HG02938 (cell line): Measurements from ENCODE around the gene TMOD3.
"Not testable (repeated sequence)": the region's sequence is repeated elsewhere in the genome, so short reads cannot be mapped to it uniquely, and the experiment has no call there.

Experiments used
- ATAC-seq: cut with Tn5 transposase; IDR thresholded peaks from one replicate; pipeline ENCODE4 v1.9.1; 2021; ENCODE audit warnings: mild to moderate bottlenecking, moderate library complexity; ENCODE audit not compliant: unreplicated experiment

Gene TMOD3

DNA sequence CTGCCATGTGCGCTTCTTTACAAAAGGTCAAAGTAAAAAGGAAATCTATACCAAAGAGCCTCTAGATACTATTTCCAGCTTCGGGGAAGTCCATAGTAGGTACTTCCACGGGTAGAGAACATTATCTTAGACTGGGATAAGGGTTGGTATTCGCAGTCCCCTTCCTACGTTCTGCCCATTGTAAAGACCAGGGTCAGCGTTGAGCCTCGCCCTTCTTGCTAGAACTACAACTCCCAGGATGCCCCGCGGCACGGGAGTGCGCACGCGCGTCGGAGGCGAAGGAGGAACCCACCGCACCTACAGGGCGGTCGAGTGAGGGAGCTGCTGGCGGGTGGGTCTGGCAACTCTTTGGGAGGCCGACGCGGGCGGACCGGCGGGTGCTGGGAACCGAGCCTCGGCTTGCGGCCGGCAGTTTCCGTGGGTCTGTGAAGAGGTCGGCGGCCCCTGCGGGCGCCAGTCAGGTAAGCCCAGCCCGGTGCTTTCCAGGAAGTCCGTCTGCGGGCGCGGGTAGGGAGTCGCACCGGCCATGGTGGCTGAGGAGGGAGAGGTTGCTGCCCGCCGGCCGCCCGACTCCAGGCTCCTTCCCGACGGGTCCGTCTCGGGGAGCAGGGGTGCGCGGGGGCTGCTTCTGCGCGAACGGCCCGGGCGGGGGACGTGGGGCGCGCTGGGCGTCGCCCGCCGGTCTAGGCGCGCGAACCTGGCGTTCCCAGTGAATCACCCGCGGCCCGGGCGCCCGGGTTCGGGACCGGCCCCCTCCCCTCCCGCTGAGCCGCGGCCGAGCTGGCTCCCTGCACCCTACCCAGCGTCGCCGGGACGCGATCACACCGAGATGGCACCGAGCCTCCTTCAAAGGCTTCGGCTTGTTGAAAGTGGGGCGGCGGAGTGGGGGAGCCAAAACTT is at the start of gene TMOD3:
TSS of gene TMOD3 (plus strand) at position 278 of the 900 bp plus-strand sequence. CDS start 33,232 bp downstream, outside the sequence.
- peak; percentile 90 for ATAC-seq

DNA sequence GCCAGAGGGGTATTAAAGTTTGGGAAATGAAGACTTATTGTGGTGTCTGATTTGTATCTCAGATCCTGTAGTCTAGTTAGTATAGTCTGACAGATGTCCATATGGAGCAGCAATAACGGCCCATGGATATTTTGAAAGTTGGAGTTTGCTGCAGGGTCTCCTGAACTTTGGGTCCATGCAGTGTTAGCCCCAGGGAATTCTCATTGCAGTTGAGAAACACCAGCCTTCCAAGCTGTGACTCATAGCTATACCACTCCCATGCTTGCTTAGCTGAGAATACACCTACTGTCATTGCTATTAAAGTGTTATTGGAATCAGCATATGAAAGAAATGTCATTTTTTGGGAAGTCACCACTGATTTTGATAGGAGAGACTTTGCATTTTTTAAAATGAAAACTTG is 48.8 kb upstream of the TMOD3 start:
- no peak for ATAC-seq

DNA sequence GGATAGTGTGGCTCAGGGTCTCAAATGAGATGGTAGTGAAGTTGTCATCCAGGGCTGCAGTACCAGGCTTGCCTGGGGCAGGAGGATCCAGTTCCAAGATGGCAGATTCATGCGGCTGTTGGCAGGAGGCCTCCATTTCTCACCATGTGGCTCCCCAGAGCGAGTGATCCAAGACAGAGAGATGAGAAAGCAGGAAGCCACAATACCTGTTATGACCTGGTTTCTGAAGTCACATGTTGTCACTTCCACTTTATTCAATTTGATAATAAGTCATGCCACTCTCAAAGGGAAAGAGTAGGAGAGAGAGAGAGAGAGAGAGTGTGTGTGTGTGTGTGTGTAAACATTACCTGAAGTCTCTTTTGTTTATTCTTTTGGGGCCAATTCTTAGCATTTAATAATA is 47.9 kb upstream of the TMOD3 start:
- no peak for ATAC-seq

DNA sequence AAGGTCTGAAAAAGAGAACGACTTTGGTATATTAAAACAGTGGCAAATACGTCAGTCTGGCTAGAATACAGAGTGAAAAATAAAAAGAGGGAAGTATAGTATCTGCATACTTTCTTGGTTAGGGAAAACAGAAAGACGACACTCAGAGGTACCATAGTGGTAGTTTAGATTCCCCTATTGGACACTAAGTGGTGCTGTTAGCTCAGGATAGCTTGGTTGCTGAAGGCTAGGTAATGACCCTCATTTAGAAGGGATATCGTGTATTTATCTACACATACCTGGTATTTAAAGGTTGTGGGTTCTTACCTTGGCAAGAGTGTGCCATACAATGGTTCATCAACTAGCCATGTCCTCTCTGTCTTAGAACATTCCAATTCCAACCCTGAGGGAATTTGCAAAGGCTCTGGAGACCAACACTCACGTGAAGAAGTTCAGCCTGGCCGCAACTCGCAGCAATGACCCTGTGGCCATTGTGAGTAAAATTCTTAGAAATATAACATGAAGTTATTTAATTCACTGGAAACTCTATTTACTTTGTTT is 47.0 kb upstream of the TMOD3 start:
- ATAC-seq = no peak

DNA sequence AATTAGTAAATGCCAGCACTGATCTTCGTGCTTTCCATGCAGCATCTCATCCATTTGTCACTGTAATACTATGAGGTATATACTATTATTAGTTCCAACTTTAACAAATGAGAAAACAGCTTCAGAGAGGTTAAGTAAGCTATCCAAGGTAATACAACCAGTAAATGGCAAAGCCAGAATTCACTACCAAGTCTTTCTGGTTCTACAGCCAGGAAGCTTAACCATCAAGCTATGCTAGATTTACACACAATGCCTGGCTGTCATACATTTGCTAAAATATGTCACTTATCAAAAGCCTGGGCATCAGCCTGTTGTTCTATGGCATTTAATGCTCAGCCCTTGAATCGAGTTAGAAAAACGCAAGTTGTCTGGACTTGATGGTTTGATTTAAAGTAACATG is 45.5 kb upstream of the TMOD3 start:
- ATAC-seq = no peak

DNA sequence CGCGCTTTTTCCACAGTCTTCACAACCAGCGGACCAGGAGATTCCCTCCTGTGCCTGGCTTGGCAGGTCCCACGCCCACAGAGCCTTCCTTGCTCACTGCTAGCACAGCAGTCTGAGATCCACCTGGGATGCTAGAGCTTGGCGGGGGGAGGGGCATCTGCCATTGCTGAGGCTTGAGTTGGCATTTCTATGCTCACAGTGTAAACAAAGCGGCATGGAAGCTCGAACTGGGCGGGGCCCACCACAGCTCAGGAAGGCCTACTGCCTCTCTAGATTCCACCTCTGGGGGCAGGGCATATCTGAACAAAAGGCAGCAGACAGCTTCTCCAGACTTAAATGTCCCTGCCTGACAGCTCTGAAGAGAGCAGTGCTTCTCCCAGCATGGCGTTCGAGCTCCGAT is 42.3 kb upstream of the TMOD3 start:
- not testable (repeated sequence) for ATAC-seq

DNA sequence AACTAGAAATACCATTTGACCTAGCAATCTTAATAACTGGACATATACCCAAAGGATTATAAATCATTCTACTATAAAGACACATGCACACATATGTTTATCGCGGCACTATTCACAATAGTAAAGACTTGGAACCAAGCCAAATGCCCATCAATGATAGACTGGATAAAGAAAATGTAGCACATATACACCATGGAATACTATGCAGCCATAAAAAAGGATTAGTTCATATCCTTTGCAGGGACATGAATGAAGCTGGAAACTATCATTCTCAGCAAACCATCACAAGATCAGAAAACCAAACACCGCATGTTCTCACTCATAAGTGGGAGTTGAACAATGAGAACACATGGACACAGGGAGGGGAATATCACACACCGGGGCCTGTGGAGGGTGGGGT is 37.0 kb upstream of the TMOD3 start:
- not testable (repeated sequence) for ATAC-seq

DNA sequence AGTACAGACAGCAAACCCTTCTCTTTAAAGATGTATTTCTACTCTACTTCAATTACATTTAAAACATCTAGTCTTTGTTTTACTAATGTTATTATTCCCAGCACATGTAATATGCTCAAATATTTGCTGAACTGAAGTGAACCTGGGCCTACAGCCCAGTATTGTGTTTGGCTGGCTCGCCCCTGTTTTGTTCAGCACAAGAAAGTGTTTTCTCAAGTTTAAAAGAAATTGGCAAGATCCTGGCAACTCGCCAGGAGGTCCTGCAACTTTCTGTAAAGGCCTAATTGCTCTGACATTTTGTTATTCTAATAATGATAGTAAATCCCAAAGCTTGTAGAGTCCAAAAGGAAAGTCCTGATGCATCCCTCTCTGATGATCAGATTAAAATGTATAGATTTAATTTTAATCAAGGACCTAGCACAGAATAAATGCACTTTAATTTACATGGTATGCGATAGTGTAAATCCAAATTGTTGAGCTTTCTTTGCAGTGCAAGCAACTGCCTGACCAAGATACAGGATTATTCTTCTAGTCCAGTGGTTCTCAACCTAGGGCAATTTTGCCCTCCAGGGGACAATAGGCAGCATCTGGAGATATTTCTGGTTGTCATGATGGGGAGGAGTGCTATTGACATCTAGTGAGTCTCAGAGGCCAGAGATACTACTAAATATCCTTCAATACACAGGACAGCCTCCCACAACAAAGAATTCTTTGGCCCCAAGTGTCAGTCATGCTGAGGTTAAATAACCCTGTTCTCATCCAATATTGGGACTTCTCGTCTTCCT is 35.7 kb upstream of the TMOD3 start:
- no peak for ATAC-seq

DNA sequence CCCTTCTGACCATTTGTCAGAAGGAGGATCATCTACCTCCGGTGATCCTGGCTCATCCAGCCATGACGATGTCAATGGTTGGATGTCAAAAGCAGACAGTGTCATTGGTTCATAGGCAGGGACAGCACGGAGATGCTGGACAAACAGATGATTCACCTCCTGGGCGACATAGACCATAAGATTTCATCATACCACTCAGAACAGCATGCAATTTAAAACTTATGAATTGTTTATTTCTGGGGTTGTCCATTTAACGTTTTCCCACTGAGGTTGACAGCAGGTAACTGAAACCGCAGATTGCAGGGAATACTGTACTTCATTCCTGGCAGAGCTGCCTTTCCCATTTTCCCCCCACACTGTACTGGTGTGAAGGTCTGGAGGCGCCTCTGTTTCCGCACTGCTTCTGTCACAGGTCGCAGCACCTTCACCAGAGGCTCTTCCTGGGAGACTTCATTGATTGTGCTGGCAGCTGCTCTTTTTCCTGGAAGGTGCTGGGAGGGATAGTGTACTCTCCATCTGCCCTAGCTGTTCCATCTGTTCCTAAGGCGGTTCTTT is 32.5 kb upstream of the TMOD3 start:
- ATAC-seq = no peak

DNA sequence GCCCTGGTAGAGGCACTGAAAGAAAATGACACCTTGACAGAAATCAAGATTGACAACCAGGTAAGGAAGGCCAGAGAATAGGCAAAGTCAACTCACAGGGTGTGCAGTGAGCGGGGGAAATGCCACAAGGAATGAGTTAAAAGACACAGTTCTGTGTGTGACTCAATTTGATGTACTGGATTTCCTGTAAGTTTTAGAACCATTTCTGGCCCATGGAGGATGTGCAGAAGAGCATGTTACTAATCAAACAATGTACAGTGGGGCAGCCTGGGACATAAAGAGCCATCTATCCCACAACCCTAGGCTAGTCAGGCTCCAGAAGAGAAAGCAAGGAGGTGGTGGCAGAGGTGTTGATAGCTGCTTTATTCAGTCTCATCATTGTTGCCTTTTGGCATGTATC is 31.2 kb upstream of the TMOD3 start:
- ATAC-seq = no peak

DNA sequence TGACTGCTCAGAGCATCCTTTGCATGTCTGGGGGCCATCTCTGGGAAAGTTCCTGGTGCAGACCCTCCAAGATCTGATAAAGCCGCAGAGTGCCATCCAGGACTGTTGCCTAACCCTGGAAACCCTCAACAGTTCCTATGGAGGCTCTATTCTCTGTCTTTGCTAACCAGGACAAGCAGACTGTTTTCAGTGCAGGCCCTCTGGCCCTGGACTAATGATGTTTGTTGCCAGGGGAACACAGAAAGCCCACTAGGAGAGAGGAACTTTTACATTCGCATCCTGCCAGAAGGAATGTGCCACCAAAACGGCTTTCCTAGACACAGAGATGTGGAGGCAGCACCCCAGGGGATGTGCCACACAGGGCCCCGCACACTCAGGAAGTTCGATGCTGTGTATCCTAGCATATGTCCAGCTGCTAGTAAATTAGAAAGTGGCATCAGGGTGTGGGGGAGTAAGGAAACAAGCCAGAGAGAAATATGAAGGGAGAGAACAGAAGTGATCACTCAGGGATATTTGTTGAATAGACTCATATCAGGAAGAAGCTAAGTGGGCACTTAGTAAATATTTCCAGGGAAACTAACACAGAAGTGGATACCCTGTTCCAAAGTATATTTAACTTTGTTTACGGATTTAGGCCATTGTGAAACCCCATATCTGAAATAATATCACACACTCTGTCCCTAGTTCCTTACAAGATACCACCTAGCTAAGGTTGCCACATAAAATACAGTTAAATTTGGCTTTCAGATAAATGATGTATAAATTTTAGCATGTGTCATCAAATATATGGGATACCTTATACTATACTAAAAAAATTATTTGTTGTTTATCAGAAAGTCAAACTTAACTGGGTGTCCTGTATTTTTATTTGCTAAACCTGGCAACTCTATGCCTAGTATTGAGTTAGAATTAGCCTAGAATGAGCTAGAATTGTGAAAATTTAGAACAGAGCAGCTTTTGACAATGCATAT is 29.9 kb upstream of the TMOD3 start:
- no peak for ATAC-seq

DNA sequence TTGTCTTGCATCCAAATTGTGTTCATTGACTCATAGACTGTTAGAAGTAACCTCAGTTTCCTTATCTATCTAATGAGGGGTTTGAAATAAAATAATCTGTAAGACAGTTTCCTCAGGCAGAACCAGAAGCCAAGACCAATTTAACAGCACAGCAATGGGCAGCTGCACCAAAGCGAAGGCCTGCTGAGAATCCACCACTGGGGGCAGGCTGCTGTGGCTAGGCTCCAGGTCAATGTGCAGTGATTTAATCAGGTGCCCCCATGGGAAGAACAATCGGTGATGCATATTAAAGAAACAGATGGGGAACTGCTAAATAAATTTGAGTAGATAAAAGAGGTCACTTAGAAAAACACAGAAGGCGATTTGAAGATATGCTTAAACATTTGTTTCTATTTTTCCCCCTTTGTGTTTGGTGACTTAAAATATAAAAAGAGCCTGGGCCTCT is 28.0 kb upstream of the TMOD3 start:
- ATAC-seq = no peak

DNA sequence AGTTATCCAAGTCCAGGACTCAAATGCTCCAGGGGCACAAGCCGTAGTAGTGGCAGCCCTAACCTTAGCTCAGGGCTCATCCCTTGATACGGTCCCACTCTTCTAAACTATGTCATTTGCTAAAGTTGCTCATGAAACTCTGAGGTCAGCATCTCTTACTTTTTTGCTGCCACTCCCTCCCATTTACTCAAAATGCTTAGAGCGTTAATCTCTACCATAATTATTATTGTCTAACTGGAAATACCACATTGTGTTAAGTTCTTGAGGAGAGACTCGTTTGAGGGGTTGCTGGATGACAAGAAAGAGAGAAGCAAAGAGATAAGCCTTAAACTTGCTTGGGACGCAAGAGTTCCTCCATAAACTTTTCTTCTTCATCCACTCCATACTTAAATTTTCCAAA is 26.9 kb upstream of the TMOD3 start:
- ATAC-seq = no peak

DNA sequence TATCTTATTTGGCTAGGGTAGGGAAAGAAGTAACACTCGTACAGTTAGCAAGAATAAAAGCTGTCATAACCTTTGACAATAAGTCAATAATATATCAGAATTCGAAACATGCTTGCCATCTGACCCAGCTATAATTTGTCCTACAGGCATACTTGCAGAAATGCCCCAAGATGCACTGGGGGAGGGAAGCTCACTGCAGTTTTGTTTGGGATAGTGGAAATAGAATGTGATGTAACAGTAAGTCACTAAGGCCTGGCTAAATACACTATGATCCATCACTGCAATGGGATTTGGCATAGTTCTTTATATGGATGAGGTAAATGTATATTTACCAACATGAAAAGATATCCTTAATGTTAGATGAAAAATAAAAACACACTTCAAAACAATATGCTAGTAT is 25.5 kb upstream of the TMOD3 start:
- ATAC-seq = no peak

DNA sequence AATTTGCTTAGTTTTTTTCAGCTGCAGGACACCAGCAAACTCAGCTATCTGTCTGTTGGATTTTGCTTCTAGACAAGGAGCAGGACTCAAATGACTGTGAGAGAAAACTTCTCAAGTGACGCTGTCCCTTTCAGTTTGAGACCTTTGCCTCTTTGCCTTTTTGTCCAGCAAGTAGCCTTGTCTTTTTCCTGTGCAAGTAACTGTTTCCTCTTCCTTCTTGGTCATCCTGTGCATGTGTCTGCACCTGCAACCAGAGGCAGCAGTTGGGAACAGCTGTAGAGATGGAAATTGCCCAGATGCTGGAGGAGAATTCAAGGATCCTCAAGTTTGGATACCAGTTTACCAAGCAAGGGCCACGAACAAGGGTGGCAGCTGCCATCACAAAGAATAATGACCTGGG is 23.3 kb upstream of the TMOD3 start:
- no peak for ATAC-seq

DNA sequence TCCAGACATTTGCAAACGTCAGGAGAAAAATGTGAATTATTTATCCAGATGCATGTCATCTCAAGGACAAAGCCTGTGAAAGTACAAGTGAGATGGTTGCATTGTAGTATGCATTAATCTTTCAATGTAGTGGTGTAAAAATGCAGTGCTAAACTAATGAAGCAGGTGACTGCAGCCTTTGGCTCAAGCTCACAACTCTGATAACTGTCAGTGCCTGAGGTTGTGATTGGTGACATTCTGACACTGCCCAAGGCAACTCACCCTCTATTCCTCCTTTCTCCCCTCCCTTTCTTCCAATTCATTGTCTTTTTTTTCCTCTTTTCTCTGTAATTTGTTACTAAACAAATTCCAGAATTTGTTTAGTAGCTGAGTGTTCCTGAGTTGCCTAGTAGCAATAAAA is 20.0 kb upstream of the TMOD3 start:
- no peak for ATAC-seq

DNA sequence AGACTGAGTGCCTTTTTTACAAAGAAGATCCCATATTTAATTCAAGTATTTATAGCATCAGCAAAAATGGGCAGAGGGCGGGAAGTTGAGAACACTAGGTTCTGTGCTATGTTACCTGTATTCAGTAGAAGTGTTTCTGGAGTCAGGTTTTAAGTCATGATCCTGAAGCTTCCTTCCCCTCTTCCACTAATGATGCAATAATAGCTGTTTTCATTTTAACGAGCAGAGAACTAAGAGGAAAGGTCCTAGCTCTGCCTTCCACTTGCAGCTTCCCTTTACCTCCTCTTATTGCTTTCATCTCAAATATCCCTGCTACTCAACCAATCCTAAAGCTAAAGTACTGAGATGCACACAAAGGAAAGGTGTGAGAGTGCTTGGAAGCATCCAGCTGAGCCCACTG is 16.9 kb upstream of the TMOD3 start:
- ATAC-seq = no peak

DNA sequence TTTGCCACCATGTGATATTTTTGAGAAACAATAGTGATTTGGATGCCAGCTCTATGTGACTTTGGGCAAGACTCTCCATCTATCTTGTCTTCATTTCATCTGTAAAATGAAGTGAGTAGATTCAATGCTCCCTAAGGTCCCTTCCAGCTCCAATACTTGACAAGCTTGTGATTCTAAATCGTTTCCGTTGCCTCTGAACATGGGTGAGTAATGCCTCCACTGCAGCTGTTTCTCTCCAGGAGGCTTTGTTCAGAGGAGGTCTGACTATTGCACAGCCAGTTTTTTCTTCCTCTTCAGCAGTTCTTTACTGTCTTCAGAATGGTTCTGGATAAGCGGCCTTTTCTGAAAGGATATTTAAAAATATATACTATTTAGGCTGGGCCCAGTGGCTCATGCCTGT is 14.8 kb upstream of the TMOD3 start:
- no peak for ATAC-seq

DNA sequence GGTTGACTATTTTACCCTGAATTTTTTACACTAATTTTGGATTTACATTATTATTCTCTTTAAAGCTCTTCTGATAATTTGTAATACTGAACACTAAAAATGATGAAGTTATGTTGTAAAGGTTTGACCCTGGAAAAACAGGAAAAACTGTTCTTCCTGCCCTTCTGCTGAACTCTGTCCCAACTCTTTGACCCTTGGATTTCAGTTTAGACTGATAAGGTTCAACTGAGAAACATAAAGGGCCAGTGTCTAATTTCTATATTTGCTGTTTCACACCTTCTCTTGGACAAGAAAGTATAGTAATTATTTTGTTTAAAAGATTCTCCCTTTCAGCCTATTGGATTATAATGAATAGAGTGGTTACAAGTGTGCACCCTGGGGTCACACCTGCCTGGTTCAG is 12.8 kb upstream of the TMOD3 start:
- ATAC-seq = no peak

DNA sequence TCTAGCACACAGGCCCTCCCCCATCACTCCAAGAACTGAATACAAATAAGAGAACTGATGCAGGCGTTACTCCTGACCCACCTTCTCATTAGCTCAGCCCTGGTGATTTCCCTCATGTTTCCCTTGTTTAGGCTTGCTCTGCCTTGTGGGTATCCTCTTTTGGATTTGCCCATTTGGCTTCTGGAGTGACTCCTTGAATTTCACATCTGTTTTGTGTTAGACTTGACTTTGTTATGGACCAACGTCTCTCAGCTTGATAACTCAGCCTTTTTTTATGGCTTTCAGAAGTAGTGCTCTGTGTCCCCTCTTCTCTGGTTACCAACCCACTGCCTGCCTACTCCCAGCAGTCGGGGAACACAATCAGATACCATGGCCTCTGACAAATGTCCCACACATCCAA is 11.3 kb upstream of the TMOD3 start:
- no peak for ATAC-seq
